A673 (cell line): ENCODE measurements around the gene ACSF2. TPM values are rescaled to one million over a fixed set of nuclear protein-coding genes. Genes with fewer than 3 reads are reported as not detected.

Experiments used
- BruUV-seq: library from RNA; stranded (reverse); fragments of 400-500 nt; replicated peaks from 2 replicates; lab custom pipeline; 2021; lab: Mats Ljungman, UMichigan
- CTCF ChIA-PET: fragments of 300-600 bp; sonication (Branson Sonifier 250); formaldehyde crosslinking; loops from one replicate; lab custom pipeline; 2022; ENCODE audit warnings: antibody characterized with exemption; lab: Charles Lee
- POLR2A ChIA-PET: fragments of 300-600 bp; sonication (Branson Sonifier 250); formaldehyde crosslinking; loops from one replicate; lab custom pipeline; 2022; ENCODE audit warnings: antibody characterized with exemption; ENCODE audit not compliant: low non-redundant PET; lab: Charles Lee
- DNase-seq: peaks from one replicate; pipeline ENCODE4 v3.0.0-alpha.2; 2015; ENCODE audit warnings: low spot score
- H3K27ac ChIP-seq: fragments of 200-600 bp; sonication (generic); 2 replicates; pipeline ENCODE4 v1.5.1; 2016; ENCODE audit warnings: mixed run types, low read depth, mild to moderate bottlenecking, mixed read lengths, antibody characterized with exemption, low read length; ENCODE audit not compliant: poor library complexity, severe bottlenecking
- H3K27me3 ChIP-seq: fragments of 200-600 bp; sonication (generic); replicated peaks from 2 replicates; pipeline ENCODE4 v1.6.1; 2017; ENCODE audit warnings: mixed run types, low read depth, mild to moderate bottlenecking, mixed read lengths, antibody characterized with exemption, low read length; ENCODE audit not compliant: insufficient read depth, poor library complexity
- H3K36me3 ChIP-seq: fragments of 200-600 bp; sonication (generic); 2 replicates; pipeline ENCODE4 v1.6.1; 2016; ENCODE audit warnings: mixed run types, mild to moderate bottlenecking, mixed read lengths, antibody characterized with exemption, low read length; ENCODE audit not compliant: insufficient read depth, poor library complexity, severe bottlenecking
- H3K4me1 ChIP-seq: fragments of 200-600 bp; sonication (generic); 2 replicates; pipeline ENCODE4 v1.6.1; 2017; ENCODE audit warnings: mixed run types, mild to moderate bottlenecking, mixed read lengths, antibody characterized with exemption, low read length; ENCODE audit not compliant: insufficient read depth, poor library complexity, severe bottlenecking
- H3K4me3 ChIP-seq: fragments of 200-600 bp; sonication (generic); 2 replicates; pipeline ENCODE4 v1.5.1; 2016; ENCODE audit warnings: low read depth, mixed run types, mild to moderate bottlenecking, mixed read lengths, low read length; ENCODE audit not compliant: poor library complexity, severe bottlenecking
- H3K9me3 ChIP-seq: fragments of 200-600 bp; sonication (generic); 2 replicates; pipeline ENCODE4 v1.6.1; 2016; ENCODE audit warnings: mixed run types, low read depth, mild to moderate bottlenecking, mixed read lengths, antibody characterized with exemption, low read length; ENCODE audit not compliant: poor library complexity, severe bottlenecking
- EZH2 ChIP-seq: fragments of 200-600 bp; sonication (generic); IDR thresholded peaks from 2 replicates; pipeline ENCODE4 v1.6.1; 2017; ENCODE audit warnings: borderline replicate concordance, low read depth, mild to moderate bottlenecking, mixed read lengths, antibody characterized with exemption, low read length; ENCODE audit not compliant: poor library complexity, severe bottlenecking
- intact Hi-C: fragments of 100-400 bp; cut with micrococcal nuclease; formaldehyde crosslinking; loops from one replicate; pipeline ENCODE4 v1.10.0; 2022; ENCODE audit not compliant: unreplicated experiment
- total RNA-seq: library from RNA; stranded (reverse); gene quantifications from 2 replicates; pipeline ENCODE4 v1.2.3, GENCODE V29; 2021
- TF ChIP-seq, protein P1 (sequence below): fragments of 300-800, 200-600 bp; sonication (generic); conservative IDR thresholded peaks from 2 replicates; pipeline ENCODE4 v1.5.1; 2017; ENCODE audit warnings: low read depth, mild to moderate bottlenecking, antibody characterized with exemption, low read length, moderate library complexity, mixed read lengths

ACSF2 gene
- total RNA-seq, 1 experiment from 2014 or later, result 4.1 TPM

DNA sequence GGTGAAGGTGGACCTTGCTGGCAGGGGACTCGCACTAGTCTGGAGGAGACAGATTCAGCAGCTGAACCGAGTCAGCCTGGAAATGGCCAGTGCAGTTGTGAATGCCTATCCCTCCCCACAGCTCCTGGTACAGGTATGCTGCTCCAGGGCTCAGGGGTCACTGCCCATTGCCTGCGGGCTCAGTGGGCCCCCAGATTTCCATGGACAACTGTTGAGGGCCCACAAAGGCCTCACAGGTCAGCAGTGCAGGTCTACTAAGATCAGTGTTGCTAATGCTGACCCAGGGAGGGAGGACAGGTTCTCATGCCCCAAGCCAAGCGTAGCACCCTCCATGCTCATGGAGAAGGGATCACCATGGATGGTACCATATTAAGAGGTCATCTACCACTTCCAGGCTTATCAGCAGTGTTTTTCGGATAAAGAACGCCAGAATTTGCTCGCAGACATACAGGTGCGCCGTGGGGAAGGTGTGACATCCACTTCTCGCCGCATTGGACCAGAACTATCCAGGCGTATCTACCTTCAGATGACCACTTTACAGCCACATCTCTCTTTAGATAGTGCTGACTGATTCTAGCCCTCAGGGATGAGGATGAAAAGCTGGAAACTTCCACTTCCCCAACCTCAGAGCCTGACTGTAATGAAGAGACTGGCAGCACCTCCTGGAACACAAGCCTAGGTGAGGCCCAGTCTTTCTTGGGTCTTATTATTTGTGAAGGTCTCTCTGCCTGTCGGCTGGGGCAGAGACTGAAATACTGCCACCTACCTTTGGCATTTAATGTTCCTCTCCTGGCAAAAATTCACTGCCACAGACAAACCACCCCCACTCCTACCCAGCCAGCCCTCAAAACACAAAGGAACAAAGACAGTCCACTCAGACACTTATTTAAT lies 45.4 kb upstream of the ACSF2 start:
- DNase-seq, result no peak
- Histone ChIP-seq H3K9me3 (no peaks in the 10 kb centered on the region), H3K27me3 (no peaks in the 10 kb centered on the region), H3K4me3 (no peak overlapping the region), H3K4me1 (no peaks in the 10 kb centered on the region), H3K36me3 (peaks cover 66% of the 10 kb centered on the region), H3K27ac (no peak overlapping the region)
- intact Hi-C loops, result no loop called here
- ChIA-PET CTCF (no interaction called here), POLR2A (no interaction called here)
- no TSS peak for BruUV-seq
- TF ChIP-seq, protein P1, sequence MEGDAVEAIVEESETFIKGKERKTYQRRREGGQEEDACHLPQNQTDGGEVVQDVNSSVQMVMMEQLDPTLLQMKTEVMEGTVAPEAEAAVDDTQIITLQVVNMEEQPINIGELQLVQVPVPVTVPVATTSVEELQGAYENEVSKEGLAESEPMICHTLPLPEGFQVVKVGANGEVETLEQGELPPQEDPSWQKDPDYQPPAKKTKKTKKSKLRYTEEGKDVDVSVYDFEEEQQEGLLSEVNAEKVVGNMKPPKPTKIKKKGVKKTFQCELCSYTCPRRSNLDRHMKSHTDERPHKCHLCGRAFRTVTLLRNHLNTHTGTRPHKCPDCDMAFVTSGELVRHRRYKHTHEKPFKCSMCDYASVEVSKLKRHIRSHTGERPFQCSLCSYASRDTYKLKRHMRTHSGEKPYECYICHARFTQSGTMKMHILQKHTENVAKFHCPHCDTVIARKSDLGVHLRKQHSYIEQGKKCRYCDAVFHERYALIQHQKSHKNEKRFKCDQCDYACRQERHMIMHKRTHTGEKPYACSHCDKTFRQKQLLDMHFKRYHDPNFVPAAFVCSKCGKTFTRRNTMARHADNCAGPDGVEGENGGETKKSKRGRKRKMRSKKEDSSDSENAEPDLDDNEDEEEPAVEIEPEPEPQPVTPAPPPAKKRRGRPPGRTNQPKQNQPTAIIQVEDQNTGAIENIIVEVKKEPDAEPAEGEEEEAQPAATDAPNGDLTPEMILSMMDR, result 0 out of 2 replicates have a peak, but pooled peaks have one; percentile 21
- no peak for TF ChIP-seq EZH2

DNA sequence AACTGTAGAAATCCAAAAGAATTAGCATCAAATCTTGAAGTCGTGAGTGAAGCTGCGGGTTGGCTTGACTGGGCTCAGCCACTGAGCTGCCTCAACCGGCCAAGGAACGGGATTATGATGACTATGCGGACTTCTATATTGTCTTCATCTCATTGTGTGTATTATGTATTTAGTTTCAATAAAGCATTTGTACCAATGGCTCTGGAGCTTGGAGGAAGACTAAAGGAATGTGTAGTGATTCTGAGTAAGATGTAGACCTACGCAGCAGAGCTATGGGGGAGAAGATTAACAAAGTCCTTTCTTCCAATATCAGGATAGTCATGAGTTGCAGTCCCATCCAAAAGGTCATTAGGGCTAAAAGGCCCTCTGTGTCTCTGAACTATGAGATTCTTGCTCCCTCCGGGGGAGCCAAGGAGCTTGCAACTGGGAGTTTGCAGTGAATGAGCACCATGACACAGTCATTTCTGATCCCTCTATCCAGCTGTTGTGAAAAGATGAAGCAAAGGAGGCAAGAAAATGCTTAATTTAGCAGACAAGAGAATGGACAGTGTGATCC lies 44.7 kb upstream of the ACSF2 start:
- TSS peak; percentile 62 for BruUV-seq
- DNase-seq, result no peak
- CTCF ChIA-PET, result no interaction called here
- Histone ChIP-seq H3K27me3 (no peaks in the 10 kb centered on the region), H3K27ac (no peak overlapping the region), H3K9me3 (no peaks in the 10 kb centered on the region), H3K4me3 (no peak overlapping the region), H3K4me1 (no peaks in the 10 kb centered on the region), H3K36me3 (peaks cover 71% of the 10 kb centered on the region)
- TF ChIP-seq EZH2, result no peak
- TF ChIP-seq, protein P1, result no peak
- intact Hi-C loops, result no loop called here
- POLR2A ChIA-PET, result no interaction called here

DNA sequence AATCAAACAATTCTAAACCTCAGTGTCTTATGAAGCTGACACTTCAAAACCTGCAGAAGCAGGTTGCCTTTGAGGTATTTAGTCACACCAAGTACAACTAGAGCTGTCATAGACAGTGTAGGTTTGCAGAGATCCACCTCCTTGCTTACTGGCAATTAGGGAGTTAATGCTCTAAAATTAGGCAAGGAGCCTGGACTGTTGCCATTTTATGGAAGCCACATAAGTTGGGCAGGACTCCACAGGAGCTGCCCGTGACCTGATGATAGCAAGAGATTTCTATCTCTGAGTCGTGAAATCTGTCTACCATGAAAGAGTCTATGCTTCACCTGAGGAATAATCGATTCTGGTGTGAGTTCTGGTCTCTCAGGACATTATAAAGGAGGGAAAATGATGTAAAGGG lies 44.1 kb upstream of the ACSF2 start:
- Histone ChIP-seq H3K9me3 (no peaks in the 10 kb centered on the region), H3K27ac (no peak overlapping the region), H3K27me3 (no peaks in the 10 kb centered on the region), H3K36me3 (peaks cover 77% of the 10 kb centered on the region), H3K4me3 (no peak overlapping the region), H3K4me1 (no peaks in the 10 kb centered on the region)
- intact Hi-C loops, result no loop called here
- ChIA-PET CTCF (no interaction called here), POLR2A (no interaction called here)
- DNase-seq, result no peak
- no peak for TF ChIP-seq EZH2
- TF ChIP-seq, protein P1, result no peak
- no TSS peak for BruUV-seq
